HG03469 (cell line): ENCODE data around the gene MMP20.

Source experiments
- ATAC-seq: cut with Tn5 transposase; IDR thresholded peaks from one replicate; pipeline ENCODE4 v1.9.1; 2021; ENCODE audit warnings: mild to moderate bottlenecking, moderate library complexity, moderate number of reproducible peaks; ENCODE audit not compliant: unreplicated experiment

The MMP20 gene

DNA sequence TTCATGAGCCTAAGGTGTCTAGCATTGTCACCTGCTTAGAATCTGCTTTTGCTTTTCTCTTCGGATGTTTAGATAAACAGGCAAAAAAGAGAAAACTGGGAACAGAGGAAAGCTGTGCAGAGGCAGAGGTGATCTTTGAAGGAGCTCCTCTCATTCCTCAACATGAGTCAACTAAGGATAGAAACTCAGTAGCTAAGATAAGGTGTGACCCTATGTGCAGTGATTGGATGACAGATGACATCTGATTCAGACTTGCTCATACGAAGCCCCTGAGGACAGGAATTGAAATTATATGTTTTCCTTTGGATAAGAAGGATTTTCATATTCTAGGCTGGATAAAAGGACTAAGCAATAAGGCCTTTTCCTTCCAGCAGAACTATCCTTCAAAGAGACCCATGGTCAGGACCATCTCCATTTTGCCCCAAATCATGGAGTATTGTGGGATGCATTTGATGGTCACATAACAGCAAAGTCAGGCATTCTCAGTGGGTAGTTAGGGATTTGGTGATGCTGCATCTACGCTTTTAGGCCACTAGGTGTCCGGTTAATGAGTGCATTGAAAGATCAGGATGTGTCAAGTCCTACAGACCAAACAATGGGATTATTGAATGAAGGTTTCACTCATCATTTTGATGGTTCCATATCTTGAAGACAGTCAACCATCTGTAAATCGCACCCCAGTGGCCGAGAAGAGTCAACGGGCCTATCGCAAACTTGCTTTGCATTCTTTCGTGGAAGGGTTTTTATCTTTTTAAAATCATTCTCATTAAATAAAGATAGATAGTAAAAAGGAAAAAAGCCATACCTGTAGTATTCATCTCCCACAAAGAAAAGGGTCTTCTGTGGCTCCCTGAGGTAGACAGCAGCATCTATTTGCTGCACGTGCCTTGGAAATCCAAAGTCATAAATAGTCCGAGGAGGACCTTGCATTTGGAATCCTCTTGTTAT is 32.2 kb downstream of the MMP20 start:
- ATAC-seq, result no peak

DNA sequence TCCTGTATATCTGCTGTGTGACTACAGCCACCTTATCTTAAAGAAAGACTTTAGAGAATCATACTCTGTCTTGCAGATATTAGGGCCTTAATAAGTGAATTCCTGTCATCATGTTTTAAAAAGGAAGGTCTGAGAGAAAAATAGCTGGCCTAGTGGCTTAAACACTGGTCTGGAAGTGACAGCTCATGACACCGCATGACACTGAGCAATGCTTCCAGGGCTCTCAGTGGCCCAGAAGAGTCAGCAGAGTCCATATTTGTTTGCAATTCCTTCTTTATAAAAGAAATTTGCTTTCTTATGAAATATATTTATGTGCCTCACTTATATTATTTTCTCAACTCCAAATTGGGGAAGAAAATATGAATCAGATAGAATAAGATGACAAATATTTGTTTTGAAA is 33.0 kb downstream of the MMP20 start:
- ATAC-seq, result no peak

DNA sequence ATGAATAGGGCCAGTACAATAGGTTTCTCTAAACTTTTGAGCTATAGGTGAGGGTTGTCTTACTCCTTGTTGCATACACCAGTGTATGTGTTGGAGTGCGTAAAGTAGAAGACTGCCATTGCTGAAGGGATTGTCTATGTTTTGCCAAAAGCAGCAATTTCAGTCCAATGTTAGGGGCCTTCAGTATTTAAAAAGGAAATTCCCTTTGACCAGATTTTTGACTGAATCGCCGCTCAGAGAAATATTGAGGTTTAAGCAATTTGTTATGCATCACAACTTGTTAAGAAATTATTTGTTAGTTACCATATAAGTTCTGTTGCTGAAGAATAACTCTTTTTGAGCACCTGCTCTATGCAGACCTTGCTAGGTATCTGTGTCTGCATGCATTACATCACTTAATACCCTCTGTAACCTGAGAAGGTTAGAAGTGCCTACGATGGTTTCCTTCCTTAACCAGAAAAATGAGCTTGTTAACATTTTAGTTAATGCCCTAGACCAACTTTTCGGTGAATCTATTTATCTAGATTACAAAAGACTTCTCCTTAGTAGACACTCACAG is 33.9 kb downstream of the MMP20 start:
- no peak for ATAC-seq

DNA sequence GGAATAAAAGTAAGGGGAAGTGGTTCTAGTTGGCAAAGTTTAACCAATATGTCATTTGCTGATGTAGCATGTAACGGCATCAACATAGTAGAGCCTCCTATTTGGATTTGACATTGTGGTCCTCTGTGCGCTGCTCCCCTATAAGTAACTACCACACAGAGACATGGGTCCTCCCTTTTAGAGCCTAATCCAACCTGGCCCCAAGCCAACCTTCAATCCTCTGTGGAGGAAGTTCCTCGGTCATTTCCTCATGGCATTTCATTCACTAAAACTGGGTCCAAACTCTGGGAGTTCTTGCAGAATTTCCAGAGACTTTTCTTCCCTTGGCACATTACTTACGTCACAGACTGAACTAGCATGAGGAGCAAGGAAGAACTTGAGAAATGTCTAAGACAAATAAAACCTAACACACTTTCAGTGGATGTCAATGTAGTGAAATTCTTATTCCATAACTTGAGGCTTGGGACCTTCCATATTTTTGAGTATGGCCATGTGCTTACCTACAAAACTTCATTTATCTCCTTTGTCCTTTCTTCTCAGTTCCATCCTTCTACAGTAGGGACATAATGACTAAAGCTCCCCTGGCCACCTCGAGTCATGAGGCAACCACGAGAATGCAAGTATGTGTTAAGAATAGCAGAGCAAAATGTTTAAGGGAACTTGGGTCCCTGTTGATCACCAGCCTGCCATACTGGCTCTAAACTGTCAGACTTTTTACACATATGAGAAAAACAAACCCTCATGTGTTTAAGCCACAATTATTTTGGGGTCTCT is 34.7 kb downstream of the MMP20 start:
- ATAC-seq, result no peak

DNA sequence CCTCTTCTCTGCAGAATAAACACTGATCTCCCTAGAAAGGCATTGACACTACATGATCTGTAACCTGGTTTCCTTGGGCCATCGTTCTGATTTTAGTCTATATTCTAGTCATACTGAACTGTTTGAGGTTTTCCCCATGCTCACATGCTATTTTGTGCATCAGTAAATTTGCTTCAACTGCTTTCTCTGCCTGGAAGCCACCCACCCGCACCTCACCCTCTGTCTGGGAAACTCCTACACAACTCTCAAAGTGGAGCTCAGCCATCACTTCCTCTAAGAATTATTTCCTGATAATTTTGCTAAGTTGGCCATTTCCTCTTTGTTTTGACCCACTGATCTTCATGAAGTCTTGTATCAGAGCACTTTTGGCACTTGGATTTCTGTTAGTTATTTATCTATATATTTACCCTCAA is 36.1 kb downstream of the MMP20 start:
- ATAC-seq, result peak; percentile 79

DNA sequence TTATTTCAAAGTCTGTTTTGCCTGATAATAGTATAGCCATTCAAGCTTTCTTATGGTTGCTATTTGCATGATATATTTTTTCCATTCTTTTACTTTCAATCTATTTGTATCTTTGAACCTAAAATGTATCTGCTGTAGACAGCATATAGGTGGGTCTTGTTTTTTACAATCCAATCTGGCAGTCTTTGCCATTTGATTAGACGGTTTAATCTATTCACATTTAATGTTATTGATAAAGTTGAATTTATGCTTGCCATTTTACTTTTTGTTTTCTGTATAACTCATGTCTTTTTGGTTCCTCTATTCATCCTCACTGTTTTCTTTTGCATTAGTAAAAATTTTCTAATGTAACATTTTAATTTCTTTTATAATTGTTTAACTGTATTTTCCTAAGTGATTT is 37.4 kb downstream of the MMP20 start:
- ATAC-seq, result no peak

DNA sequence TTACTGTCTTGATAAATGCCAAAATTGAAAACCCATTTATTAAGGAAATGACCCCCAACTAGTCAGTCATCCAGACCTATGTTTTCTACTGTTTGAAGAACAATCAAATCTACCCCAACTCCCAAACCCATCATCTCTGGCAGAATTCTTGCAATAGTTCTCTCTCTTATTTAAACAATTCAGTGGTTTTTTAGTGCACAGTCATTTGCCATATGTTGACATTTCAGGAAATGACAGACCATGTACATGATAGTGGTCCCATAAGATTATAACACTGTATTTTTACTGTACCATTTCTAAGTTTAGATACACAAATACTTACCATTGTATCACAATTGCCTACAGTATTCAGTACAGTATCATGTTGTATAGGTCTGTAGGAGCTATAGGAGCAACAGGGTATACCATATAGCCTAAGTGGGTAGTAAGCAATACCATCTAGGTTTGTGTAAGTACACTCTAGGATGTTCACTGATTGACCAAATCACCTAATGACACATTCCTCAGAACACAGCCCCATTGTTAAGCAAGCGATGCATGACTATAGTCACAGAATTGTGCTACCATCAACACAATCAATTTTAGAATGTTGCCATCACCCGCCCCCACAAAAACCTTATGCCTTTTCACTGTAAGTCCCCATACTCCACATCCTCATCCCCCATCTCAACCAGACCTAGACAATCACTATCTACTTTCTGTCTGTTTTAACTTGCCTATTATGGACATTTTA is 41.8 kb downstream of the MMP20 start:
- no peak for ATAC-seq

DNA sequence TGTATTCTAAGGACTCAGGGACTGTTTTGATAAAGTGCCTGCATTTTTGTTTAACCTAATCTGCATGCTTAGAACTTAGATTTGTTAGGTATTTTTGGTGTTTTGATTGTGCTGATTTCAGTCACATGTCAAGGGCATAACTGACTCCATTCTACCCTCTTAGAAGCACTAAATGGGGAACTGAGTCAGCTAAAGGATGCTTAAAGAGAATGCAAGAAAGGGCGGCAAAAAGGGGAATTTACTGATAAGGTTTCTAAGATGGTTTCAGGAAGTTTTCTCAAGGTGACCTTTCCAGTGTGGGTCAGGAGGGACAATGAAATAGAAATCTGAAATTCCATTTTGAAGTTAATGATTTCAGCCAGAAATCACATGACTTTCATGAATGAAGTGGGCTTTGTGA is 43.0 kb downstream of the MMP20 start:
- no peak for ATAC-seq

DNA sequence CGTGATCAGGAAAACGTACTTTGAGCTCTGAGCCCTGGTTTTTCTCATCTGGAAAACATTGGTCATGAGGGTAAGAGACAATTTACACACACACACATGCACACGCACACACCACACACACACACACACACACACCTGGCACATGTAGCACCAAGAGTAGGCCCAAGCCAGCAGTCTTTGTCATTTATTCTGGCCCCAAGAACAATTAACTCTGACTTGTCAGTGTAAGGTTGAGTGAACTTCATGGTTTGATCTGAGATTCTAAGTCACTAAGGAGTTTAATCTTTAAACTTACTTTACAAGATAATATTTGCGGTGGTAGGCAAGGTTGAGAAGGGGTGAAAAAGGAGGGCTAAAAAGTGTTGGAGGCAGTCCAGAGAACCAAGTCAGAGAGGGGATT is 44.1 kb downstream of the MMP20 start:
- no peak for ATAC-seq

DNA sequence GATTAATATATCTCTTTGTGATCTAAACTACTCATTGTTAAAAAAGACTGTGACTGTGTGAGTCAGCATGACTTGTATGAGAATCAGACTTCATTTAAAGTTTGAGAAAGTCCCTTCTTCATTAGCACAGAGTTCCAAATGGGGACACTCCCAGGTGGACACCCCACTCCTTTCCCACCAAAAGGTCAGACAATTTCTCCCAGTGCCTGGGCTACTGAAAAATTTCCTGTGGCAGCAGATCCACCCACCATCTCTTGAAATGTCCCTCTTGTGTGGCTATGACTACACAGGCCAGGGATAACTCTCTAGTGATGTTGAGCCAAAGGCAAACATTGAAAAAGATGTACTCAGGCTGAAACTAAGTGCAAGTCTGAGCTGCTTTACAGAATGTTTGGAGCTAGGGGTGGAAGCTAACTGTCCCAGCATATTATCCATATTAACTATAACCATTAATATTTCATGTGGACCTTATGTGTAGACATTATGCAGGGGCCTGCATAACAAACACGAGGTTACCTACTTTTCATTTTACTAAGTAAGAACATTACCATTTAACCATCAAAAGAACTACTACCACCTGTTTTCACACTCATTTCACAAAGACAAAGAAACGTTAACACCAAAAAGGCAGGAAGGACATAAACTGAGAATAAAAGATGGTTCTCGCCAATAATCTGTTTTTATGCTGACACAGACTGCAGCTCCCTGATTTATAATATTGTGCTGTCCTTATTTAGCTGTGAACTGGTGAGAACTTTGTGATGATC is 44.8 kb downstream of the MMP20 start:
- ATAC-seq, result peak; percentile 29

DNA sequence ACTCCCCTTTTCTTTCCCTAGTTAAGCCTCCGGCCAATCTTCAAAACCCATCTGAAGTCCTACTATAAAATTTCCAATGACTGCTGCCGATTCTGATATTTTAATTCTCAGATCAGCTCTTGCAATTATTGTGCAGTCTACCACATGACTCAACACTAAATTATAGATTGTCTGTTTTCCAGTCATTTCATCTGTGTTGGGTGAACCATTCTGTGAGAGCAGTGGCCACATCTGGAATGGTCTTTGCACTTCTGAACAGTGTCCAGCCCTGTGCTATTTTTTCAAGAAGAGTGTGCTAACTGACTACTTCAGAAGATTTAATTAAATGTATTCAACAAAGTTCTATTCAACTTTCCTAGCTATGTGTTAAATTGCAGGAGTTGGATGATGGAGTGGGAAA is 47.4 kb downstream of the MMP20 start:
- ATAC-seq, result no peak

DNA sequence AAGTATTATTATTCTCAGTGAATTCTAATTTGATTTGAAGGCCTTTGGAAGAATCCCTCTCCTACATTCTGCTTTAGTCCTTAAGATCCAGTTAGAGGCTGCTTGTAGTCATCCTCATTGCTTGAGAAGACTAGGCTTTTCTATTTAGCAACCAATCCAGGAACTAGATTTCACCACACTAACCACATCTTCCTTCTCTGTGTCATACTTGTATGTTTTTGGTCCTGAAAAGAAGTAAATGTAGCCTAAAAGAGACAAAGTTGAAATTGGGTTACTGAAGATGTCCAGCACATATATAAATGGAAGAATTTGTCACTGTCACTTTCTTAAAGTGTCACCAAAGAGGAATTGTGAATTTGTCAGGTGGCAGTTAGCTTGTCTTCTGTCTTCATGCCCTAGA is 48.0 kb downstream of the MMP20 start:
- no peak for ATAC-seq

DNA sequence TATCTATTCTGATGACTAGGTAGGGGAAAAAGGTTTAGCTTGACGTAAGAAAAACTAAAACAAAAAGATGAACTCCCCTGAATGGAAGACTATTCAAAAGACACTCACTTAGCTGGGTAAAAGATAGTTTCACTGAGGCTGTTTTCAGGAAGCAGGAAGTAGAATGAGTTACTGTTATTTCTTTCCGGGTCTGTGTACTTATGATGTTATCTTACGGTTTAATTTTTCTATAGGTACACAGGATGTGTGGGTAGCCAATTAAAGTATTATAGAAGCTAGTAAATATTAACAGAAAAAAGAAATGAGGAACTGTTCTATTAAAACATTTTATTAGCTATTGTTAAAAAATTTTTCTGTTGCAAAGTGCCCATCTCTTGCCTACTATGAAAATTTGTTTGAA is 48.8 kb downstream of the MMP20 start:
- no peak for ATAC-seq

DNA sequence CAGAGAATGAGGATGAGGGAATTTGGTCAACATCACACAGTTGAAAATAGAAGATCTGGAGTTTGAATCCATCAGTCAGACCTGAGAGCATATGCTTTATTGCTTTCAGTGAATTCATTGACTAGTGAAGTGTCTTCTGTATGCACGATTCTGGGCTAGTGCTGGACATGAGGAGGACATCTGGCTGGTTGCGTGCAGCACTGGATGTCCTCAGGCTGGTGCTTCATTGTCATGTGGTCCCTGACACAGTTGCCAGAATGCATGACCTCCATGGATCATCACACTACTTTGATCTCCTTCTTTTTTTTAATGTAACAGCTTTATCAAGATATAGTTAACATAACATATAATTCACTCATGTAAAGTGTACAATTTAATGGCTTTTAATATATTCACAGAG is 50.1 kb downstream of the MMP20 start:
- no peak for ATAC-seq

DNA sequence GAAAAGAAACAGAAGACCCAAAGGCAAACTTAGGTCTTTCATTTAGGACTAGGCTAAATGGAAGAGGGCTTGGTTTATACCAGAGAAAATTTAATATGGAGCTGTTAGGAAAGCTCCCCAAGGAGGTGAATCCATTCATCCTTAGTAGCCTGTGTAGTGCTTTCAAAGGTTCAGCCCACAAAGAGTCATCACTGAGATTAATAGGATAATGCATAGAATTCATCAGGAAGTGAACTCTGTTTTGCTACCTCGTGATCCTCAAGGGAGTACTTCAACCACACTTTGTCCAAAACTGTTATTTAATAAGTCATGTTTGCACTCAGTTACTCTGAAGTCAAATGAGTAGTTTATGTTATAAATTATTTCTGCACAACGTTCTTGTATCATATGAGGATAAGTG is 51.3 kb downstream of the MMP20 start:
- ATAC-seq, result no peak

DNA sequence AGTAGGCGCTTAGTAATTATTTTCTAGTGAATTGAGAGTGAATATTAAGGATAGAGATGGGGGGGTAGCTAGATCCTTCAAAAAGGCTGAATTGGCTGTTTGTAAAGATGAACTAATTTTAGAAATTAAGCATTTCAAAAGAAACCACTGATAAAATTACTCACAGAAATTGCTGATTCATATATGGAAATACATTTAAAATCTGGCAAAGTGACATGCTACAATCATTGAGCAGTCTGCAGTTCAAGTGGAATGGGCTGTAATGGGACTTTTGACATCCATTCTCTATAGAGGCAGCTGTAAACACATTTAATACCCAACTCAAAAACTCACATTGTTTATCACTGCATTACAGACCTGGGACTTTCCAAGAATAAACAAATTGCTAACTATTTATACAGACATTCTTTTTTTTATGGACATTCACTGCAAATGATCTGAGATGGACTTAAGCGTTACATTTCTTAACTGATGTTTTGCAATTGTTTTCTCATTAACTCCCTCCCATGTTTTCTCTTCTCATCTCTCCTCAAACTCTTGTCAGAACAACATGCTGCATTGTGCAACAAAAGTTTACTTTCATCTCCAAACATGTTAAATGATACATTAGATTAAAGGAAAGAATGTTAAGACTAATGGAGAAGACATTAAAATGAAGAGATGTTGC is 52.4 kb downstream of the MMP20 start:
- ATAC-seq, result no peak

DNA sequence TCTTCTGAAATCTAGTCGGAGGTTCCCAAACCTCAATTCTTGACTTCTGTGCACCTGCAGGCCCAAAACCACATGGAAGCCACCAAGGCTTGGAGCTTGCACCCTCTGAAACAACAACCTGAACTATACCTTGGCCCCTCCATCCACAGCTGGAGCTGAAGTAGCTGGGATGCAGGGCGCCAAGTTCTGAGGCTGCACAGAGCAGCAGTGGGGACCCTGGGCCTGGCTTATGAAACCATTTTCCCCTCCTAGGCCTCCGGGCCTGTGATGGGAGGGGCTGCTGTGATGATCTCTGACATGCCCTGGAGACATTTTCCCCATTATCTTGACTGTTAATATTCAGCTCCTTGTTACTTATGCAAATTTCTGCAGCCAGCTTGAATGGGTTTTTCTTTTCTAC is 56.3 kb downstream of the MMP20 start:
- no peak for ATAC-seq

DNA sequence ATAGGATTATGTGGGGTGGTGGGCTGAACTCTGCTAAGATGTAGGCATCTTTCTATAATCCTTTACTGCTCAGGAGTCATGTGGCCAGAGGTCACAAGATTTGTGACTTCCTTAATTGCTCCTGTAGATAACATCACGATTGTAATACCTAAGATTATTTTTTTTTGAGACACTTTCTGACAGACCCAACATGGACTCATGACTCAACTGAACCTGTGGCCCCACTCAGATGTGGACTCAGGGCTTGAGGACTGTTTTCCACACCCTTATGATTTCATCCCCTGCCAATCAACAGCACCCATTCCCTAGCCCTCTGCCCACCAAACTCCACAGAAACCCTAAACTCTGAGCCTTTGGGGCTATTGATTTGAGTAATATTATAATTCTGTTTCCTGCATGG is 59.0 kb downstream of the MMP20 start:
- no peak for ATAC-seq

DNA sequence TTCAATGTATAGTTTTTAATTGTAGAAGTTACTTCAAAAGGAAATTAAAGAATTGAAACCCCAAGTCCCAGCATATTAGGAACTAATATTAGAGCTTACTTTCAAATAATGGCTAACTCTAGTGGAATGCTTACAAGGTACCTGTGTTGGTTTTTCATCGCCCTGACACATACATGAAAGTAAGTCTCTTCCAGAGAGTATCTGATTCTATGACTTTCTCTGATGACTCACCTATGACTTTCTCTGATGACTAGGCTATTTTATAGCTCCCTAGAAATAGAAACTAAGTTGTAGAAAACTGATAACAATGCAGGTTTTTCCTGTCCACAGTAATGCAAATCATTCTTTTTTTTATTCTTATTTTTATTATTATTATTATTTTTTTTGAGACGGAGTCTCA is 61.0 kb downstream of the MMP20 start:
- ATAC-seq, result peak; percentile 64

DNA sequence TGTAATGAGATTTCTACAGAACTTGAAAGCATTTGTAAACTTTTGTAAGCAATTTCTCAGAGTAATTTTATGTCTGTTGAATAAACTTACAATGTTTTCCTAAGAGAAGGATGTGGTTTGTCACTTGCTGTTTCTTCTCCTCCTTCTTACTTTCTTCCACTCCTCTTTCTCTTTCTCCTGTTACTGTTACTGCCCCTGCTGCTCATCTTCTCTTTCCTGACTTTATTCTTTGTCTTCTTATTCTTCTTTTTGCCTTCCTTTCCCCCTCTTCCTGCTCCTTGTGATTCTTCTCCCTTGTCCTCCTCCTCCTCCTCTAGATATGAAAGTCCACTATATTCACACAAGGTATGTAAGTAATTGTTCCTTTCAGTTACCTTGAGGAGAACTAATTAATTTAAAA is 63.5 kb downstream of the MMP20 start:
- ATAC-seq, result no peak
